Mucosa of rectum (tissue), 2 donors: Measurements from ENCODE around the gene NQO1.
A peak's percentile ranks its signal among the peaks of the same experiment; 100 is the strongest.

Experiments
- H3K27ac ChIP-seq, 2 donors: one replicate each; pipeline ENCODE4 v1.7.0; 2013; ENCODE audit warnings: inconsistent platforms in 2 of 2, low read depth in 2 of 2, low read length in 2 of 2
- H3K27me3 ChIP-seq, 2 donors: one replicate each; pipeline ENCODE4 v1.7.0; 2013; ENCODE audit warnings: low read length in 2 of 2; ENCODE audit not compliant: control insufficient read depth in 2 of 2, insufficient read depth in 2 of 2
- H3K36me3 ChIP-seq, 2 donors: one replicate each; pipeline ENCODE4 v1.7.0; 2013; ENCODE audit warnings: low read length in 2 of 2; ENCODE audit not compliant: control insufficient read depth in 2 of 2, insufficient read depth in 2 of 2
- H3K4me1 ChIP-seq, 2 donors: one replicate each; pipeline ENCODE4 v1.7.0; 2013; ENCODE audit warnings: low read length in 2 of 2, mild to moderate bottlenecking in 1 of 2; ENCODE audit not compliant: control insufficient read depth in 2 of 2, insufficient read depth in 2 of 2
- H3K4me3 ChIP-seq, 2 donors: one replicate each; pipeline ENCODE4 v1.7.0; 2013; ENCODE audit warnings: low read length in 2 of 2
- H3K9ac ChIP-seq, 2 donors: one replicate each; pipeline ENCODE4 v1.7.0; 2013; ENCODE audit warnings: low read length in 2 of 2, low read depth in 1 of 2, mild to moderate bottlenecking in 1 of 2
- H3K9me3 ChIP-seq, 2 donors: one replicate each; pipeline ENCODE4 v1.7.0; 2013; ENCODE audit warnings: low read length in 2 of 2; ENCODE audit not compliant: control insufficient read depth in 2 of 2
- donor health status: healthy.
- donor health status: Normal muscosa, but diverticular disease.

Gene NQO1

GRCh38 chr16:69724414-69724873 is 1.9 kb downstream of the NQO1 start:
- peak overlapping the region in 1 of 2 donors; percentile 33 for H3K4me3 ChIP-seq
- H3K27ac ChIP-seq, result peak overlapping the region; percentile 81 to 85

DNA sequence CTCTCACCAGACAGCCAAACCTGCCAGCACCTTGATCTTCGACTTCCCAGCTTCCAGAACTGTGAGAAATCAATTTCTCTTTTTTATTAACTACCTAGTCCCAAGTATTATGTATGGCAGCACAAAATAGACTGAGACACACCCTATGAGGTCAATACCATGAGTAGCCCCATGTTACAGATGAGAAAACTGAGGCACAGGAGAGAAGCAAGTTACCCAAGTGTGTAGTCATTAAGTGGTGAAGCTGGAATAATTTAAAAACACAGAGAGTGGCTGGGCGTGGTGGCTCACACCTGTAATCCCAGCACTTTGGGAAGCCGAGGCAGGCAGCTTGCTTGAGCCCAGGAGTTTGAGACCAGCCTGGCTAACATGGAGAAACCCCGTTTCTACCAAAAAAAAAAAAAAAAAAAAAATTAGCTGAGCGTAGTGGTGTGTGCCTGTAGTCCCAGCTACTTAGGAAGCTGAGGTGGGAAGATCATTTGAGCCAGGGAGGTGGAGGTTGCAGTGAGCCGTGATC is 4.9 kb downstream of the NQO1 start:
- Histone ChIP-seq H3K27me3 (no peaks in the 10 kb centered on the region), H3K4me3 (no peak overlapping the region), H3K36me3 (peaks cover 4 to 7% of the 10 kb centered on the region in 2 donors), H3K9me3 (no peaks in the 10 kb centered on the region), H3K27ac (no peak overlapping the region), H3K9ac (no peak overlapping the region), H3K4me1 (peaks cover 6 to 18% of the 10 kb centered on the region in 2 donors)

More at GRCh38 chr16:69724414-69724873, 1.9 kb downstream of the NQO1 start:
- H3K27me3 ChIP-seq, result no peaks in the 10 kb centered on the region
- no peaks in the 10 kb centered on the region for H3K9me3 ChIP-seq
- no peaks in the 10 kb centered on the region for H3K36me3 ChIP-seq
- peak overlapping the region in 1 of 2 donors; percentile 10 for H3K9ac ChIP-seq
- peaks cover 12 to 28% of the 10 kb centered on the region in 2 donors for H3K4me1 ChIP-seq

DNA sequence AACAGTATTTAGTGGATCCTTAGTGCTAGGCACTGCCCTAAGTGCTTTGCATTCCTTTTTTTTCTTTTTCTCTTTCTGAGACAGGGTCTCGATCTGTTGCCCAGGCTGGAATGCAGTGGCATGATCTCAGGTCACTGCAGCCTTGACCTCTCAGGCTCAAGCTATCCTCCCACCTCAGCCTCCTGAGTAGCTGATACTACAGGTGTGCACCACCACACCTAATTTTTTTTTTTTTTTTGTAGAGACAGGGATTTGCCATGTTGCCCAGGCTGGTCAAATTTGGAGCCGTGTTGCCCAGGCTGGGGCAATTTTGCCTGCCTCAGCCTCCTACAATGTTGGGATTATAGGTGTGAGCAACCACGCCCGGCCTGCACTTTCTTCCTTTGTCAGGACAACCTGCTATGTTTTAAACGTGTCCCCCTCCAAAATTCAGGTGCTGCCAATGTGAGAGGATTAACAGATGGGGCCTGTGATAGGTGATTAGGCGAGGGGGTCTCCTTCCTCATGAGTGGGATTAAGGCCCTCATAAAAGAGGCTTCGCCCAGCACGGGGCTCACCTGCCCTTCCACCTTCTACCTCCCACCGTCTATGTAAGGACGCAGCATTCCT is 5.4 kb downstream of the NQO1 start:
- no peaks in the 10 kb centered on the region for H3K9me3 ChIP-seq
- no peak overlapping the region for H3K4me3 ChIP-seq
- no peak overlapping the region for H3K9ac ChIP-seq
- peaks cover 4 to 7% of the 10 kb centered on the region in 2 donors for H3K36me3 ChIP-seq
- no peaks in the 10 kb centered on the region for H3K27me3 ChIP-seq
- H3K27ac ChIP-seq, result no peak overlapping the region
- peaks cover 3 to 16% of the 10 kb centered on the region in 2 donors for H3K4me1 ChIP-seq

DNA sequence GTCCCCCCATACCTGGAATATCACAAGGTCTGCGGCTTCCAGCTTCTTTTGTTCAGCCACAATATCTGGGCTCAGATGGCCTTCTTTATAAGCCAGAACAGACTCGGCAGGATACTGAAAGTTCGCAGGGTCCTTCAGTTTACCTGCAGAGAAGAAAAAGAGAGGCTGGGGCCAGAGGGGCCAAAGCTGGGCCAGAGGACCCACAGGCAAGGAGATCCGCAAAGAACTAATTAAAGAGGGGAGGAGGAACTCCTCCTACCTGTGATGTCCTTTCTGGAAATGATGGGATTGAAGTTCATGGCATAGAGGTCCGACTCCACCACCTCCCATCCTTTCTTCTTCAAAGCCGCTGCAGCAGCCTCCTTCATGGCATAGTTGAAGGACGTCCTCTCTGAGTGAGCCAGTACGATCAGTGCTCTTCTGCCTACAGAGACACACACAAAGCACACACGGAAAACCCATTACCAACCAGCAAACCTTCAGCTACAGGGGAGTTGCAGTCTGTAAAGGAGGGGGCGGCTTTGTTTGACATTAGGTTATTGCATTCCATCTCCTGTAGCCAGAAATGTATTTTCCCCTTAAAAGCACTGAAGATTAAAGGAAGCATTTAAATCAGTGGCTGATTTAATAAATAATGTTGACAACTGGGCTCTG is 8.1 kb downstream of the NQO1 start:
- Histone ChIP-seq H3K27ac (no peak overlapping the region), H3K9ac (no peak overlapping the region), H3K27me3 (no peaks in the 10 kb centered on the region), H3K36me3 (peaks cover 5 to 7% of the 10 kb centered on the region in 2 donors), H3K9me3 (no peaks in the 10 kb centered on the region), H3K4me3 (no peak overlapping the region), H3K4me1 (peaks cover 0 to 2% of the 10 kb centered on the region in 2 donors)

- Histone ChIP-seq H3K9ac (no peak overlapping the region), H3K27me3 (no peaks in the 10 kb centered on the region), H3K36me3 (peaks cover 10% of the 10 kb centered on the region in 2 donors), H3K27ac (no peak overlapping the region), H3K4me3 (no peak overlapping the region), H3K4me1 (peaks cover 0 to 2% of the 10 kb centered on the region in 2 donors), H3K9me3 (no peaks in the 10 kb centered on the region)
Measured at GRCh38 chr16:69717066-69717465, 9.3 kb downstream of the NQO1 start.

GRCh38 chr16:69712914-69713581 is 13.3 kb downstream of the NQO1 start:
- Histone ChIP-seq H3K9me3 (no peaks in the 10 kb centered on the region), H3K4me3 (no peak overlapping the region), H3K27ac (no peak overlapping the region), H3K9ac (no peak overlapping the region), H3K4me1 (no peaks in the 10 kb centered on the region), H3K36me3 (peaks cover 10 to 16% of the 10 kb centered on the region in 2 donors), H3K27me3 (no peaks in the 10 kb centered on the region)

DNA sequence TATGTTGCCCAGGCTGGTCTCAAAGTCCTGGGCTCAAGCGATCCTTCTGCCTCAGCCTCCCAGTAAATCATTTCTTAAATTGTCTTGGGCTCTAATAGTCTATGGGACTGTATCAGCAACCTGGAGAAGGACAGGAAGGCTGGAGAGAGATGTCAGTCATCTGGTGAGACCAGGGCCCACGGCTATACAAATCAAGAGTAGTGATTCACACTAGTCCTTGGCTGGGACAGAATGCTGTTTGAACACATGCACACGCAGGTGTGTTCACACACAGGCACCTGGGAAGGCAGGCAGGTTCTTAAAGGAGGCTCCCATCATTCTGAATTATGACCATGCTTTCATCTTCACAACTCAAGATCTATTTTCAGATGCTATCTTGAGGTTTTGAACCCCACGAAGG is 14.1 kb downstream of the NQO1 start:
- Histone ChIP-seq H3K4me1 (no peaks in the 10 kb centered on the region), H3K36me3 (peaks cover 8 to 15% of the 10 kb centered on the region in 2 donors), H3K27ac (no peak overlapping the region), H3K27me3 (no peaks in the 10 kb centered on the region), H3K9ac (no peak overlapping the region), H3K4me3 (no peak overlapping the region), H3K9me3 (no peaks in the 10 kb centered on the region)

DNA sequence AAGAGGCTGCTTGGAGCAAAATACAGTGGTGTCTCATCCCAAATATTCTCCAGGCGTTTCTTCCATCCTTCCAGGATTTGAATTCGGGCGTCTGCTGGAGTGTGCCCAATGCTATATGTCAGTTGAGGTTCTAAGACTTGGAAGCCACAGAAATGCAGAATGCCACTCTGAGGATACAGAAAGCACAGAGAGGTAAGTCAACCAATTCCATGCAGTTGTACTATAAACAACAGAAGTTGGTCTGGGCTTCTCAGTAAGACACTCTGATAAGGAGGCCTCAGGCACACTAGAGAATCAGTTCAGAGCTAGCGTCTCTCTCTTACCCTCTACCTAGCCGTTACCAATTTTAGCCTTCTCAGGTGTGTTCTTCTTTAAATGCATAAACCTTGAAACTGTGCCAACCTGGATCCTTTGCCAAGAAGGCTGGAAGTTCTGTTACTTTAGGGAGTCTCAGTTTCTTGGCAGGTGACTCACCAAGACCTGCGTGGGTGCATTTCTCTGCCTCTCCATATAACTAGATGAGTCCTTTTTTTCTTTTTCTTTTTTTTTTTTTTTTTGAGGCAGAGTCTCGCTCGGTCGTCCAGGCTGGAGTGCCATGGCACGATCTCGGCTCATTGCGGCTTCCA is 15.1 kb downstream of the NQO1 start:
- peak overlapping the region in 1 of 2 donors; percentile 16 for H3K27ac ChIP-seq
- H3K4me1 ChIP-seq, result peaks cover 0 to 5% of the 10 kb centered on the region in 2 donors
- H3K4me3 ChIP-seq, result no peak overlapping the region

GRCh38 chr16:69709456-69710084 is 16.8 kb downstream of the NQO1 start:
- H3K9ac ChIP-seq, result no peak overlapping the region

More for the DNA sequence above, 15.1 kb downstream of the NQO1 start:
- Histone ChIP-seq H3K27me3 (no peaks in the 10 kb centered on the region), H3K9me3 (no peaks in the 10 kb centered on the region), H3K36me3 (peaks cover 6 to 12% of the 10 kb centered on the region in 2 donors), H3K9ac (no peak overlapping the region)

More at GRCh38 chr16:69709456-69710084, 16.8 kb downstream of the NQO1 start:
- Histone ChIP-seq H3K27ac (peak overlapping the region in 1 of 2 donors; percentile 32), H3K4me3 (no peak overlapping the region), H3K27me3 (no peaks in the 10 kb centered on the region), H3K36me3 (peaks cover 6 to 12% of the 10 kb centered on the region in 2 donors), H3K4me1 (peaks cover 0 to 6% of the 10 kb centered on the region in 2 donors), H3K9me3 (no peaks in the 10 kb centered on the region)
